ENCODE results near the gene PHRF1.
A peak's percentile ranks its signal among the peaks of the same experiment; 100 is the strongest.
"Not testable (repeated sequence)": the region's sequence is repeated elsewhere in the genome, so short reads cannot be mapped to it uniquely, and the experiment has no call there.

Gene PHRF1

GRCh38 chr11:559020-559620, 17.1 kb upstream of the PHRF1 start:
- DNase-seq (ENCODE audit: low spot score) = no peak

- DNase-seq (ENCODE audit: low spot score) = no peak
Observed at GRCh38 chr11:559712-560304, 16.5 kb upstream of the PHRF1 start.

- peak; percentile 97 for DNase-seq (ENCODE audit: low spot score)
Observed at GRCh38 chr11:560305-561147, 15.7 kb upstream of the PHRF1 start, which contains the start of the genes LMNTD2 and RASSF7. Gene LMNTD2 (minus strand): TSS chr11:560738. CDS start chr11:560716, 22 bp downstream. Gene RASSF7 (plus strand): TSS chr11:560970. CDS start chr11:561769, 799 bp downstream.

GRCh38 chr11:561148-562003, 14.9 kb upstream of the PHRF1 start:
- DNase-seq (ENCODE audit: low spot score) = no peak

- DNase-seq (ENCODE audit: low spot score) = no peak
Observed at GRCh38 chr11:562046-562645, 14.1 kb upstream of the PHRF1 start.

- no peak for DNase-seq (ENCODE audit: low spot score)
Observed at GRCh38 chr11:563066-563811, 13.0 kb upstream of the PHRF1 start.

GRCh38 chr11:563812-564578, 12.3 kb upstream of the PHRF1 start:
- DNase-seq (ENCODE audit: low spot score) = peak; percentile 47

GRCh38 chr11:565921-566509, 10.3 kb upstream of the PHRF1 start:
- DNase-seq (ENCODE audit: low spot score) = no peak

- DNase-seq (ENCODE audit: low spot score) = no peak
Observed at GRCh38 chr11:567011-567628, 9.2 kb upstream of the PHRF1 start.

GRCh38 chr11:567629-568292, 8.5 kb upstream of the PHRF1 start:
- DNase-seq (ENCODE audit: low spot score) = no peak

GRCh38 chr11:568306-569157, 7.7 kb upstream of the PHRF1 start:
- peak; percentile 98 for DNase-seq (ENCODE audit: low spot score)

GRCh38 chr11:569158-569885, 6.9 kb upstream of the PHRF1 start:
- DNase-seq (ENCODE audit: low spot score) = no peak

- DNase-seq (ENCODE audit: low spot score) = no peak
Observed at GRCh38 chr11:571802-572185, 4.5 kb upstream of the PHRF1 start.

GRCh38 chr11:573146-573759, 3.0 kb upstream of the PHRF1 start:
- no peak for DNase-seq (ENCODE audit: low spot score)

- not testable (repeated sequence) for DNase-seq (ENCODE audit: low spot score)
Observed at GRCh38 chr11:574031-574570, 2.2 kb upstream of the PHRF1 start.

- DNase-seq (ENCODE audit: low spot score) = no peak
Observed at GRCh38 chr11:574632-575312, 1.5 kb upstream of the PHRF1 start.

Data from ecto neural progenitor cell (in vitro differentiated cells).